Caco-2 (cell line): Measurements from ENCODE around the gene SEC61A2. TPM values are rescaled to one million over a fixed set of nuclear protein-coding genes. Genes with fewer than 3 reads are reported as not detected.

Source experiments
- BruUV-seq: library from RNA; stranded (reverse); fragments of 400-500 nt; replicated peaks from 2 replicates; lab custom pipeline; 2021; lab: Mats Ljungman, UMichigan
- CTCF ChIA-PET: fragments of 300-600 bp; sonication (Branson Sonifier 250); formaldehyde crosslinking; loops from one replicate; lab custom pipeline; 2022; ENCODE audit warnings: antibody characterized with exemption; lab: Charles Lee
- POLR2A ChIA-PET: fragments of 300-600 bp; sonication (Branson Sonifier 250); formaldehyde crosslinking; loops from one replicate; lab custom pipeline; 2022; ENCODE audit warnings: antibody characterized with exemption; lab: Charles Lee
- DNase-seq, 2 experiments: peaks; one replicate each; pipeline versions ENCODE4 v3.0.0 to v3.0.0-alpha.2; 2020 to 2022
- H3K27me3 ChIP-seq: replicated peaks from 2 replicates; pipeline ENCODE4 v1.6.0; 2011; ENCODE audit warnings: low read length; ENCODE audit not compliant: control insufficient read depth, insufficient read depth
- H3K36me3 ChIP-seq: 2 replicates; pipeline ENCODE4 v1.5.1; 2011; ENCODE audit warnings: low read length; ENCODE audit not compliant: control insufficient read depth, insufficient read depth
- H3K4me1 ChIP-seq: fragments of 250-450 bp; sonication (Bioruptor Pico); 2 replicates; pipeline ENCODE4 v1.5.1; 2020; ENCODE audit warnings: mild to moderate bottlenecking
- H3K4me3 ChIP-seq: 2 replicates; pipeline ENCODE4 v1.5.1; 2011; ENCODE audit warnings: low read depth, mild to moderate bottlenecking, control low read depth, low read length
- H3K9me3 ChIP-seq: fragments of 250-450 bp; sonication (Bioruptor Pico); 2 replicates; pipeline ENCODE4 v1.5.1; 2020; ENCODE audit warnings: mild to moderate bottlenecking, moderate library complexity
- H3K27ac Mint-ChIP-seq: one replicate; pipeline ENCODE4 v1.8.0; 2022; ENCODE audit warnings: mixed read lengths; ENCODE audit not compliant: unreplicated experiment
- H3K27me3 Mint-ChIP-seq: one replicate; pipeline ENCODE4 v1.8.0; 2022; ENCODE audit warnings: mixed read lengths; ENCODE audit not compliant: insufficient read depth, unreplicated experiment
- H3K36me3 Mint-ChIP-seq: one replicate; pipeline ENCODE4 v1.8.0; 2022; ENCODE audit warnings: mild to moderate bottlenecking, mixed read lengths; ENCODE audit not compliant: insufficient read depth, unreplicated experiment
- H3K4me1 Mint-ChIP-seq: one replicate; pipeline ENCODE4 v1.8.0; 2022; ENCODE audit warnings: low read depth, mixed read lengths; ENCODE audit not compliant: unreplicated experiment
- H3K4me3 Mint-ChIP-seq: one replicate; pipeline ENCODE4 v1.8.0; 2022; ENCODE audit warnings: mild to moderate bottlenecking, moderate library complexity, mixed read lengths; ENCODE audit not compliant: unreplicated experiment
- H3K9me3 Mint-ChIP-seq: one replicate; pipeline ENCODE4 v1.8.0; 2022; ENCODE audit warnings: mixed read lengths; ENCODE audit not compliant: unreplicated experiment
- CTCF ChIP-seq, 2 experiments: fragments of 200-600 bp in 1 of 2; IDR thresholded peaks; 1 replicate in 1 of 2; 2 replicates in 1 of 2; pipeline versions ENCODE4 v1.5.1 to v1.8.0; 2011 to 2022; ENCODE audit warnings: antibody characterized with exemption in 1 of 2, control low read depth in 1 of 2, inconsistent platforms in 1 of 2, low read depth in 1 of 2, low read length in 1 of 2, mild to moderate bottlenecking in 1 of 2, moderate library complexity in 1 of 2; ENCODE audit not compliant: insufficient read depth in 1 of 2, severe bottlenecking in 1 of 2, unreplicated experiment in 1 of 2
- intact Hi-C: fragments of 100-400 bp; cut with micrococcal nuclease; formaldehyde crosslinking; loops from one replicate; pipeline ENCODE4 v1.10.0; 2022; ENCODE audit not compliant: unreplicated experiment
- total RNA-seq: library from RNA; stranded (reverse); gene quantifications from 2 replicates; pipeline ENCODE4 v1.2.3, GENCODE V29; 2022

Gene SEC61A2
- total RNA-seq, 1 experiment from 2014 or later: 34.1 TPM

GRCh38 chr10:12113627-12114026, 15.8 kb upstream of the SEC61A2 start:
- no peak overlapping the region for H3K4me3 ChIP-seq
- Mint-ChIP-seq H3K4me3 (no peak overlapping the region), H3K9me3 (no peaks in the 10 kb centered on the region), H3K27me3 (no peaks in the 10 kb centered on the region), H3K36me3 (peaks cover 66% of the 10 kb centered on the region), H3K4me1 (no peaks in the 10 kb centered on the region), H3K27ac (no peak overlapping the region)
- no peak for TF ChIP-seq CTCF (IDR thresholded peaks at IDR 0.05; ENCODE audit: insufficient read depth in 1 of 2, low read depth in 1 of 2, low read length in 1 of 2, severe bottlenecking in 1 of 2, unreplicated experiment in 1 of 2)
- no peaks in the 10 kb centered on the region for H3K4me1 ChIP-seq
- BruUV-seq: no TSS peak
- H3K27me3 ChIP-seq: no peaks in the 10 kb centered on the region
- ChIA-PET CTCF (no interaction called here), POLR2A (no interaction called here)
- no peaks in the 10 kb centered on the region for H3K9me3 ChIP-seq
- no peak for DNase-seq
- intact Hi-C loops: no loop called here
- H3K36me3 ChIP-seq: peaks cover 4% of the 10 kb centered on the region

- peaks cover 2% of the 10 kb centered on the region for H3K36me3 ChIP-seq
- intact Hi-C loops: no loop called here
- H3K36me3 Mint-ChIP-seq: peaks cover 70% of the 10 kb centered on the region
Observed at GRCh38 chr10:12121673-12122072, 7.8 kb upstream of the SEC61A2 start.

GRCh38 chr10:12130237-12130872, 878 bp downstream of the SEC61A2 start:
- TF ChIP-seq CTCF (IDR thresholded peaks at IDR 0.05; ENCODE audit: insufficient read depth in 1 of 2, low read depth in 1 of 2, low read length in 1 of 2, severe bottlenecking in 1 of 2, unreplicated experiment in 1 of 2): peak; percentile 65 to 87
- H3K27ac Mint-ChIP-seq: no peak overlapping the region
- H3K36me3 Mint-ChIP-seq: peaks cover 27% of the 10 kb centered on the region
- no peaks in the 10 kb centered on the region for H3K27me3 Mint-ChIP-seq
- intact Hi-C loops: loop anchor here (1.0 to 2.0 kb wide), 4 partner anchors 26 to 88 kb away; partner anchors contain the start of genes DHTKD1, NUDT5 and UPF2
- H3K4me1 Mint-ChIP-seq: peaks cover 6% of the 10 kb centered on the region
- Histone ChIP-seq H3K4me1 (0 out of 2 replicates have a peak, but pooled peaks cover 5% of the 10 kb centered on the region), H3K36me3 (no peaks in the 10 kb centered on the region), H3K27me3 (no peaks in the 10 kb centered on the region), H3K4me3 (peak overlapping the region; percentile 98), H3K9me3 (no peaks in the 10 kb centered on the region)
- CTCF ChIA-PET: interaction anchor here (0.6 to 1.2 kb wide), 8 partner anchors 10 to 313 kb away, joined by 3 to 8 read pairs (median 4); partner anchors contain the start of genes CDC123, NUDT5 and UPF2
- TSS peak; percentile 60 for BruUV-seq
- H3K9me3 Mint-ChIP-seq: no peaks in the 10 kb centered on the region
- POLR2A ChIA-PET: interaction anchor here (0.6 to 1.0 kb wide), 2 partner anchors 52 to 65 kb away, joined by 3 to 4 read pairs; partner anchors contain the start of genes CDC123 and NUDT5
- H3K4me3 Mint-ChIP-seq: peak overlapping the region; percentile 79
- peak; percentile 72 to 76 for DNase-seq

More at GRCh38 chr10:12121673-12122072, 7.8 kb upstream of the SEC61A2 start:
- POLR2A ChIA-PET: no interaction called here
- H3K27ac Mint-ChIP-seq: no peak overlapping the region
- H3K4me3 Mint-ChIP-seq: no peak overlapping the region
- Histone ChIP-seq H3K27me3 (no peaks in the 10 kb centered on the region), H3K9me3 (no peaks in the 10 kb centered on the region), H3K4me3 (no peak overlapping the region), H3K4me1 (peaks cover 8% of the 10 kb centered on the region)
- H3K9me3 Mint-ChIP-seq: no peaks in the 10 kb centered on the region
- no peak for TF ChIP-seq CTCF (IDR thresholded peaks at IDR 0.05; ENCODE audit: insufficient read depth in 1 of 2, low read depth in 1 of 2, low read length in 1 of 2, severe bottlenecking in 1 of 2, unreplicated experiment in 1 of 2)
- BruUV-seq: no TSS peak
- H3K4me1 Mint-ChIP-seq: peaks cover 7% of the 10 kb centered on the region
- DNase-seq: no peak
- no peaks in the 10 kb centered on the region for H3K27me3 Mint-ChIP-seq
- CTCF ChIA-PET: no interaction called here
